IMR-90 (cell line): ENCODE measurements around the gene MTMR2. TPM values are rescaled to one million over a fixed set of nuclear protein-coding genes. Genes with fewer than 3 reads are reported as not detected.
A peak's percentile ranks its signal among the peaks of the same experiment; 100 is the strongest.

Experiments
- ATAC-seq: fragments of 200-7000 bp; cut with Tn5 transposase; 2 replicates; pipeline ENCODE4 v1.9.1; 2020; ENCODE audit warnings: low read depth, mild to moderate bottlenecking, moderate library complexity
- BruUV-seq: library from RNA; stranded (reverse); fragments of 400-500 nt; replicated peaks from 2 replicates; lab custom pipeline; 2021; lab: Mats Ljungman, UMichigan
- CTCF ChIA-PET: fragments of 300-600 bp; formaldehyde crosslinking; extraction: SDS; loops from one replicate; lab custom pipeline; 2021; ENCODE audit warnings: antibody characterized with exemption; lab: Yijun Ruan, JAX
- POLR2A ChIA-PET: fragments of 300-600 bp; sonication (Branson Sonifier 250); formaldehyde crosslinking; loops from one replicate; lab custom pipeline; 2022; ENCODE audit warnings: antibody characterized with exemption; ENCODE audit not compliant: unreplicated experiment; lab: Charles Lee
- DNase-seq: peaks from one replicate; pipeline ENCODE4 v3.0.0; 2013
- H2AFZ ChIP-seq: replicated peaks from 2 replicates; pipeline ENCODE3; 2013; ENCODE audit warnings: low read length, mild to moderate bottlenecking; ENCODE audit not compliant: poor library complexity
- H2AK5ac ChIP-seq: 2 replicates; pipeline ENCODE4 v1.6.1; 2013; ENCODE audit warnings: low read depth, low read length, inconsistent platforms
- H2AK9ac ChIP-seq: replicated peaks from 2 replicates; pipeline ENCODE3; 2013; ENCODE audit warnings: mild to moderate bottlenecking, low read depth, low read length, moderate library complexity; ENCODE audit not compliant: poor library complexity
- H2BK120ac ChIP-seq: 2 replicates; pipeline ENCODE4 v1.6.1; 2013; ENCODE audit warnings: low read depth, low read length, inconsistent platforms
- H2BK15ac ChIP-seq: 3 replicates; pipeline ENCODE4 v1.6.1; 2013; ENCODE audit warnings: low read depth, low read length, inconsistent platforms
- H2BK20ac ChIP-seq: 2 replicates; pipeline ENCODE4 v1.6.1; 2013; ENCODE audit warnings: low read depth, mild to moderate bottlenecking, inconsistent platforms, low read length, moderate library complexity
- H2BK5ac ChIP-seq: 2 replicates; pipeline ENCODE4 v1.6.1; 2013; ENCODE audit warnings: mild to moderate bottlenecking, low read depth, low read length, inconsistent platforms; ENCODE audit not compliant: poor library complexity, severe bottlenecking
- H3K14ac ChIP-seq: replicated peaks from 2 replicates; pipeline ENCODE4 v1.6.1; 2013; ENCODE audit warnings: low read depth, low read length, inconsistent platforms
- H3K18ac ChIP-seq: 2 replicates; pipeline ENCODE4 v1.6.1; 2013; ENCODE audit warnings: low read depth, low read length, control low read depth
- H3K23ac ChIP-seq: 2 replicates; pipeline ENCODE4 v1.6.1; 2013; ENCODE audit warnings: low read depth, low read length, inconsistent platforms
- H3K27ac ChIP-seq: 2 replicates; pipeline ENCODE4 v1.5.1; 2013; ENCODE audit warnings: mild to moderate bottlenecking, control low read depth, low read length; ENCODE audit not compliant: insufficient read depth
- H3K27me3 ChIP-seq: 2 replicates; pipeline ENCODE4 v1.6.1; 2013; ENCODE audit warnings: low read length; ENCODE audit not compliant: control insufficient read depth, insufficient read depth
- H3K36me3 ChIP-seq: 2 replicates; pipeline ENCODE4 v1.6.1; 2013; ENCODE audit warnings: low read length, mixed read lengths; ENCODE audit not compliant: control insufficient read depth, insufficient read depth
- H3K4ac ChIP-seq: 2 replicates; pipeline ENCODE4 v1.6.1; 2013; ENCODE audit warnings: low read depth, low read length, inconsistent platforms
- H3K4me1 ChIP-seq: 2 replicates; pipeline ENCODE4 v1.6.1; 2013; ENCODE audit warnings: low read length, mixed read lengths; ENCODE audit not compliant: control insufficient read depth, insufficient read depth
- H3K4me2 ChIP-seq: 2 replicates; pipeline ENCODE4 v1.6.1; 2013; ENCODE audit warnings: low read depth, mild to moderate bottlenecking, control low read depth, low read length, moderate library complexity
- H3K4me3 ChIP-seq: 2 replicates; pipeline ENCODE4 v1.5.1; 2013; ENCODE audit warnings: low read depth, mild to moderate bottlenecking, control low read depth, low read length, moderate library complexity; ENCODE audit not compliant: insufficient read depth
- H3K56ac ChIP-seq: 2 replicates; pipeline ENCODE4 v1.6.1; 2013; ENCODE audit warnings: low read length, inconsistent platforms; ENCODE audit not compliant: insufficient read depth; ENCODE audit errors: extremely low read depth
- H3K79me1 ChIP-seq, 2 experiments: 2 replicates each; pipeline ENCODE4 v1.6.1; 2013; ENCODE audit warnings: low read length in 2 of 2, inconsistent platforms in 1 of 2, low read depth in 1 of 2
- H3K9ac ChIP-seq: 2 replicates; pipeline ENCODE4 v1.6.1; 2013; ENCODE audit warnings: low read depth, low read length, control low read depth
- H3K9me1 ChIP-seq: 2 replicates; pipeline ENCODE4 v1.6.1; 2013; ENCODE audit warnings: low read length, inconsistent platforms; ENCODE audit not compliant: insufficient read depth
- H3K9me3 ChIP-seq: 2 replicates; pipeline ENCODE4 v1.6.1; 2013; ENCODE audit warnings: low read length; ENCODE audit not compliant: control insufficient read depth, insufficient read depth
- H4K20me1 ChIP-seq: 2 replicates; pipeline ENCODE4 v1.6.1; 2013; ENCODE audit warnings: low read length, inconsistent platforms; ENCODE audit not compliant: insufficient read depth
- H4K5ac ChIP-seq: 2 replicates; pipeline ENCODE4 v1.6.1; 2013; ENCODE audit warnings: mild to moderate bottlenecking, low read depth, low read length, control low read depth
- H4K8ac ChIP-seq, 2 experiments: 2 replicates each; pipeline ENCODE4 v1.6.1; 2013; ENCODE audit warnings: low read depth in 2 of 2, low read length in 2 of 2, control low read depth in 1 of 2, inconsistent platforms in 1 of 2
- H4K91ac ChIP-seq: 2 replicates; pipeline ENCODE4 v1.6.1; 2013; ENCODE audit warnings: low read depth, low read length, inconsistent platforms; ENCODE audit not compliant: insufficient read depth
- WGBS, 2 experiments: methylation state at CpG; one replicate each; pipeline versions ENCODE4 v1.1.5 to v1.1.7; 2013; ENCODE audit warnings: missing lambda C conversion rate in 2 of 2; ENCODE audit not compliant: insufficient read length in 1 of 2; ENCODE audit errors: extremely low coverage in 2 of 2; 5-methylcytosine and 5-hydroxymethylcytosine counted together
- dilution Hi-C: fragments of 300-500 bp; cut with HindIII; formaldehyde crosslinking; loops from one replicate; pipeline ENCODE4 v1.14.3; 2018; ENCODE audit warnings: low sequenced_read_pairs; ENCODE audit not compliant: unreplicated experiment
- in situ Hi-C: fragments of 300-500 bp; cut with MboI; formaldehyde crosslinking; loops from 3 replicates; pipeline ENCODE4 v1.14.3; 2019; ENCODE audit warnings: low sequenced_read_pairs, inconsistent platforms, mixed read lengths
- intact Hi-C: fragments of 100-400 bp; cut with micrococcal nuclease; formaldehyde crosslinking; loops from 2 replicates; pipeline ENCODE4 v1.10.0; 2022
- polyA plus RNA-seq, 3 experiments: library from polyadenylated mRNA; depleted of rRNA; stranded (reverse); fragments of >200 nt; gene quantifications; 2 replicates each; pipeline ENCODE4 v1.2.3, GENCODE V29; 2012; ENCODE audit warnings: low replicate concordance in 1 of 3
- total RNA-seq: library from RNA; depleted of rRNA; stranded (reverse); fragments of >200 nt; gene quantifications from 2 replicates; pipeline ENCODE4 v1.2.3, GENCODE V29; 2012
- TF ChIP-seq, protein P1 (sequence below): conservative IDR thresholded peaks from 2 replicates; pipeline ENCODE4 v1.5.1; 2012; ENCODE audit warnings: mild to moderate bottlenecking, low read depth, low read length, improper control_type of control experiment

The MTMR2 gene
- total and polyA plus RNA-seq, 2 of the 4 experiments (the other 2 are of a cell fraction) = 16.6 to 30.6 TPM

DNA sequence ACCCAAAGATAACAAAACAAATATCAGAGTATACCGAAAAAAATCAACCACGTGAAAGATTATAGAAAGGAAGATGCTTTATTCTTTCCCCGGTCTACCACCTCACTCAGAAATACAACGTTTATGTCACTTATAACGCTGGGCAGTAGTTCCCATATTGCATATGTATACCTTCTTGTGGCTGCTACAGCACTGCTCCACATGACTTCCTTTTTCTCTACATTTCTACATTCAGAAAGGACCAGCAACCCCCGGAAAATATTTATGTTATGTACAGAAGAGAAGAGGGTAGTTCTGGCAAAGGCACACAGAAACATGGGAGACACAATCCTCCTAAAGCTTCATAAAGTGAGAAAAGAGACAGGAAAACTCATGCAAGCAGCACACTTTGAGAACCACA lies 56.8 kb downstream of the MTMR2 start:
- Histone ChIP-seq H2BK120ac (no peak overlapping the region), H3K36me3 (peaks cover 2% of the 10 kb centered on the region; the same call in 1 of the 2 replicates), H4K20me1 (no peaks in the 10 kb centered on the region), H3K56ac (no peak overlapping the region), H4K8ac (peak overlapping the region in 1 of 2 experiments; percentile 7; a peak in 1 of 4 replicates), H2BK5ac (no peak overlapping the region), H3K79me1 (peaks cover 3 to 28% of the 10 kb centered on the region in 2 experiments), H3K4ac (no peak overlapping the region), H2BK20ac (no peak overlapping the region), H3K9me1 (no peaks in the 10 kb centered on the region), H2AK5ac (no peak overlapping the region), H3K4me1 (peaks cover 2% of the 10 kb centered on the region; the same call in 1 of the 2 replicates), H3K14ac (no peak overlapping the region), H3K4me2 (no peak overlapping the region), H3K4me3 (no peak overlapping the region), H2AK9ac (no peak overlapping the region), H4K5ac (no peak overlapping the region), H2BK15ac (no peak overlapping the region), H3K9ac (no peak overlapping the region), H3K9me3 (no peaks in the 10 kb centered on the region), H3K18ac (no peak overlapping the region), H3K23ac (no peak overlapping the region), H2AFZ (no peak overlapping the region), H4K91ac (no peak overlapping the region), H3K27ac (no peak overlapping the region), H3K27me3 (no peaks in the 10 kb centered on the region)
- ChIA-PET CTCF (no interaction called here), POLR2A (no interaction called here)
- no peak for DNase-seq
- dilution Hi-C loops = no loop called here
- no TSS peak for BruUV-seq
- intact Hi-C loops = no loop called here
- ATAC-seq = no peak
- TF ChIP-seq, protein P1, sequence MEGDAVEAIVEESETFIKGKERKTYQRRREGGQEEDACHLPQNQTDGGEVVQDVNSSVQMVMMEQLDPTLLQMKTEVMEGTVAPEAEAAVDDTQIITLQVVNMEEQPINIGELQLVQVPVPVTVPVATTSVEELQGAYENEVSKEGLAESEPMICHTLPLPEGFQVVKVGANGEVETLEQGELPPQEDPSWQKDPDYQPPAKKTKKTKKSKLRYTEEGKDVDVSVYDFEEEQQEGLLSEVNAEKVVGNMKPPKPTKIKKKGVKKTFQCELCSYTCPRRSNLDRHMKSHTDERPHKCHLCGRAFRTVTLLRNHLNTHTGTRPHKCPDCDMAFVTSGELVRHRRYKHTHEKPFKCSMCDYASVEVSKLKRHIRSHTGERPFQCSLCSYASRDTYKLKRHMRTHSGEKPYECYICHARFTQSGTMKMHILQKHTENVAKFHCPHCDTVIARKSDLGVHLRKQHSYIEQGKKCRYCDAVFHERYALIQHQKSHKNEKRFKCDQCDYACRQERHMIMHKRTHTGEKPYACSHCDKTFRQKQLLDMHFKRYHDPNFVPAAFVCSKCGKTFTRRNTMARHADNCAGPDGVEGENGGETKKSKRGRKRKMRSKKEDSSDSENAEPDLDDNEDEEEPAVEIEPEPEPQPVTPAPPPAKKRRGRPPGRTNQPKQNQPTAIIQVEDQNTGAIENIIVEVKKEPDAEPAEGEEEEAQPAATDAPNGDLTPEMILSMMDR = no peak
- in situ Hi-C loops = no loop called here
- WGBS, 2 experiments = no CpG with 5 or more reads among the region's 6 CpGs
